Muscle of back (tissue), 11 donors: ENCODE data around the gene MICAL3. TPM values are rescaled to one million over a fixed set of nuclear protein-coding genes. Genes with fewer than 3 reads are reported as not detected.
"Not testable (repeated sequence)": the region's sequence is repeated elsewhere in the genome, so short reads cannot be mapped to it uniquely, and the experiment has no call there.

ENCODE experiments used
- DNase-seq, 3 donors: peaks; one replicate each; pipeline versions ENCODE4 v3.0.0 to v3.0.0-alpha.2; 2013
- polyA plus RNA-seq, 10 donors: library from polyadenylated mRNA; unstranded; fragments of 120-200 nt; gene quantifications; one replicate each; pipeline ENCODE4 v1.2.1, GENCODE V29; 2013; ENCODE audit not compliant: insufficient read length in 10 of 10

The MICAL3 gene
- polyA plus RNA-seq, 10 donors = 24.8 to 49.3 (median 31.7) TPM

- no peak for DNase-seq
Observed at GRCh38 chr22:17888855-17889254, 135.5 kb downstream of the MICAL3 start.

GRCh38 chr22:17888439-17888838, 135.9 kb downstream of the MICAL3 start:
- DNase-seq = no peak

- no peak for DNase-seq
Observed at GRCh38 chr22:17884893-17885292, 139.5 kb downstream of the MICAL3 start.

- DNase-seq = no peak
Observed at GRCh38 chr22:17884084-17884483, 140.3 kb downstream of the MICAL3 start.

GRCh38 chr22:17883356-17883755, 141.0 kb downstream of the MICAL3 start:
- DNase-seq = no peak

GRCh38 chr22:17882727-17883126, 141.6 kb downstream of the MICAL3 start:
- DNase-seq = no peak

GRCh38 chr22:17882162-17882561, 142.2 kb downstream of the MICAL3 start:
- DNase-seq = no peak

- DNase-seq = no peak
Observed at GRCh38 chr22:17881366-17881765, 143.0 kb downstream of the MICAL3 start.

- DNase-seq = no peak
Observed at GRCh38 chr22:17880468-17880867, 143.9 kb downstream of the MICAL3 start.

GRCh38 chr22:17880020-17880419, 144.3 kb downstream of the MICAL3 start:
- no peak for DNase-seq

- DNase-seq = no peak
Observed at GRCh38 chr22:17878941-17879340, 145.4 kb downstream of the MICAL3 start.

- DNase-seq = no peak
Observed at GRCh38 chr22:17878186-17878694, 146.1 kb downstream of the MICAL3 start.

- DNase-seq = not testable (repeated sequence)
Observed at GRCh38 chr22:17876878-17877855, 147.2 kb downstream of the MICAL3 start.

- DNase-seq = no peak
Observed at GRCh38 chr22:17876306-17876831, 148.0 kb downstream of the MICAL3 start.

GRCh38 chr22:17875631-17876030, 148.7 kb downstream of the MICAL3 start:
- DNase-seq = no peak

GRCh38 chr22:17875156-17875555, 149.2 kb downstream of the MICAL3 start:
- no peak for DNase-seq

- DNase-seq = no peak
Observed at GRCh38 chr22:17874231-17874905, 150.0 kb downstream of the MICAL3 start.

- DNase-seq = no peak
Observed at GRCh38 chr22:17873804-17874203, 150.6 kb downstream of the MICAL3 start.

GRCh38 chr22:17873116-17873515, 151.2 kb downstream of the MICAL3 start:
- DNase-seq = no peak

- DNase-seq = no peak
Observed at GRCh38 chr22:17872471-17872870, 151.9 kb downstream of the MICAL3 start.

GRCh38 chr22:17871726-17872458, 152.5 kb downstream of the MICAL3 start:
- DNase-seq = no peak

- DNase-seq = no peak
Observed at GRCh38 chr22:17870407-17870806, 154.0 kb downstream of the MICAL3 start.
